ENCODE results near the gene SRSF11.
A peak's percentile ranks its signal among the peaks of the same experiment; 100 is the strongest.
"Not testable (repeated sequence)": the region's sequence is repeated elsewhere in the genome, so short reads cannot be mapped to it uniquely, and the experiment has no call there.

SRSF11 gene

GRCh38 chr1:70221238-70222121 lies at the start of gene SRSF11:
Gene SRSF11 (plus strand): TSS chr1:70221380. CDS start chr1:70221637, 257 bp downstream.
- peak; percentile 93 to 97 for DNase-seq

- no peak for DNase-seq
Measured at GRCh38 chr1:70171512-70171911, 49.7 kb upstream of the SRSF11 start.

GRCh38 chr1:70185181-70185580 lies 36.0 kb upstream of the SRSF11 start:
- peak; percentile 34 to 74 for DNase-seq

GRCh38 chr1:70188522-70188921 lies 32.7 kb upstream of the SRSF11 start:
- DNase-seq, result no peak

GRCh38 chr1:70190180-70190579 lies 31.0 kb upstream of the SRSF11 start:
- DNase-seq, result no peak

GRCh38 chr1:70192446-70192845 lies 28.7 kb upstream of the SRSF11 start:
- DNase-seq, result not testable (repeated sequence)

GRCh38 chr1:70194601-70195000 lies 26.6 kb upstream of the SRSF11 start:
- no peak for DNase-seq

- no peak for DNase-seq
Measured at GRCh38 chr1:70195342-70195741, 25.8 kb upstream of the SRSF11 start.

GRCh38 chr1:70196333-70196732 lies 24.8 kb upstream of the SRSF11 start:
- no peak for DNase-seq

GRCh38 chr1:70200065-70200464 lies 21.1 kb upstream of the SRSF11 start:
- no peak for DNase-seq

- no peak for DNase-seq
Measured at GRCh38 chr1:70202173-70202758, 18.9 kb upstream of the SRSF11 start.

GRCh38 chr1:70204139-70204538 lies 17.0 kb upstream of the SRSF11 start:
- no peak for DNase-seq

- no peak for DNase-seq
Measured at GRCh38 chr1:70204600-70204999, 16.6 kb upstream of the SRSF11 start.

- DNase-seq, result peak; percentile 47 to 57
Measured at GRCh38 chr1:70205071-70205433, 16.1 kb upstream of the SRSF11 start.

GRCh38 chr1:70205434-70206118 lies 15.6 kb upstream of the SRSF11 start, which contains the start of gene LRRC40:
Gene LRRC40 (minus strand): TSS chr1:70205579. CDS start chr1:70205540, 39 bp downstream.
- peak; percentile 94 to 98 for DNase-seq

GRCh38 chr1:70206833-70207232 lies 14.3 kb upstream of the SRSF11 start:
- DNase-seq, result not testable (repeated sequence)

GRCh38 chr1:70207492-70207891 lies 13.7 kb upstream of the SRSF11 start:
- DNase-seq, result no peak

GRCh38 chr1:70208292-70208691 lies 12.9 kb upstream of the SRSF11 start:
- no peak for DNase-seq

- no peak for DNase-seq
Measured at GRCh38 chr1:70210820-70211219, 10.4 kb upstream of the SRSF11 start.

GRCh38 chr1:70211541-70211940 lies 9.6 kb upstream of the SRSF11 start:
- no peak for DNase-seq

- DNase-seq, result peak; percentile 7 to 41
Measured at GRCh38 chr1:70220015-70220414, 1.2 kb upstream of the SRSF11 start.

- DNase-seq, result no peak
Measured at GRCh38 chr1:70220517-70221237, 503 bp upstream of the SRSF11 start.

GRCh38 chr1:70222716-70223235 lies 1.6 kb downstream of the SRSF11 start:
- DNase-seq, result peak; percentile 15 to 21
